AG08395 (cell line): ENCODE data around the gene CCL13.
A peak's percentile ranks its signal among the peaks of the same experiment; 100 is the strongest.
"Not testable (repeated sequence)": the region's sequence is repeated elsewhere in the genome, so short reads cannot be mapped to it uniquely, and the experiment has no call there.

Experiments
- DNase-seq: peaks from one replicate; pipeline ENCODE4 v3.0.0; 2012; ENCODE audit warnings: mixed read lengths, low spot score

Gene CCL13

DNA sequence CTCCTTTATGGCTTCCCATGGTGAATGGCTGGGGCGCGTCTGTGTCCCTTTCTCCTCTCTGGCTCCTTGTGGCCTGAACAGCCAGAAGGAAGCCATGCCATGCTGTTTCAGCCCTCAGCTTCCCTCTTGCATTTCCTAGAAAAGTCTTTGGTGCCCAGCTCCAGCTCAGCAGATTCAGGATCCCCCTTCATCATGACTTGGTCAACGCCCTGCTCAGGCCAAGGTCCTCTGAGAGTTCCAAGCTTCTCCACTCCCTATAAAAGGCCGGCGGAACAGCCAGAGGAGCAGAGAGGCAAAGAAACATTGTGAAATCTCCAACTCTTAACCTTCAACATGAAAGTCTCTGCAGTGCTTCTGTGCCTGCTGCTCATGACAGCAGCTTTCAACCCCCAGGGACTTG is at the start of gene CCL13:
TSS of gene CCL13 (plus strand) at position 287 of the 400 bp plus-strand sequence. CDS start at position 334, 47 bp downstream.
- DNase-seq = no peak

DNA sequence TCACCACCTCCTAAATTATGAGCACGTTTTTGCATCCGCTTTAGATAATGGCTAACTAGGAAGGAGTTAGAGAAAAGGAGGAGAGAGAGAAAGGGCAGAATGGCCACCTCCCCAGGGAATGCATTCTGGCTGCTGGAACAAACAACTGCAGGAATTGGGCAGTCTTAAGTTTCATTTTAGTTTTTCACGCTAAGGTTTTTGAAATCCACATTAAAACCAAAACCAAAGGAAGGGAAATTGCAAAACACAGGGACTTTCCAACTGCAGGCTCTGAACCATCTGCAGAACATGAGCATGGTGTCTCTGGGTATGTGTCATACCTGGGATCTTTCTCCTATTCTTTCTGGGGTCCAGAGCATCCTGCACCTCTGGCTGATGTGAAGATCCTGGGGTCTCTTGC is 49.2 kb upstream of the CCL13 start:
- peak; percentile 32 for DNase-seq

DNA sequence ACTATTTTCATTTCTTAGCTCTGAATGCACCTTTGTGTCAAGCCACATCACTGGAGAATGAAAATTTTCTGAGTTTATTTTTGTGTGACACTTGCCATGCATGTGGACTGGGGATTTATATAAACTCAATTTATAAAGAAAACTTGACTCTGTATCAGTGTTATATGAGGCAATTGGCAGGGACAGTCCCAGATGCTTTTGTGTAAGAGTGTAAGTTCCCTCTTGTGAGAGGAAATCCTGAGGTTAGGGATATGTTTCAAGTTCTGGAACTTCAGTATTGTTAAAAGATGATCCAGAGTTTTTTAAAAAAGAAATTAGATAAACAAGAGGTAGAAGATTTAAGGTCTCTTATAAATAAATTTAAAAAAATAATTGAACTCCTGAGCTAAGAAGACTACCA is 47.9 kb upstream of the CCL13 start:
- no peak for DNase-seq

- DNase-seq = no peak
Observed at GRCh38 chr17:34311291-34311690, 45.0 kb upstream of the CCL13 start.

- DNase-seq = no peak
Observed at GRCh38 chr17:34312080-34312479, 44.2 kb upstream of the CCL13 start.

DNA sequence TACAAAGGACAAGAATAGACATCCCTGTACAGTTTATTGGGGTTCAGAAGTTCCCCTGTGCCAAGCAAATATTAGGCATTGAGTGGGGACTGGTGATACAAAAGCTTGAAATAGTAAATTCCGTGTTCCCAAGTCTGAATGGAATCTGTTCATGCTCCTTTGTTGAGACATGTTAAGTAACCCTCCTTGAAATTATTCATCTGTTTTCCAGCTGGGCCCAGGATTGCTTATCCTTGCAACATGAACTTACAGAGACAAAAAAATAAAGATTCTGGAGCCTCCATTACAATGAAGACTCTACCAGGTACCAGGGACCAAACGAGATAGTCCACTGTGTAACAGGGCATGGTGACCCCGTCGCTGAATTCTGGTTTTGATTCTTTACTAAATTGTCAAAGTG is 43.1 kb upstream of the CCL13 start:
- no peak for DNase-seq

DNA sequence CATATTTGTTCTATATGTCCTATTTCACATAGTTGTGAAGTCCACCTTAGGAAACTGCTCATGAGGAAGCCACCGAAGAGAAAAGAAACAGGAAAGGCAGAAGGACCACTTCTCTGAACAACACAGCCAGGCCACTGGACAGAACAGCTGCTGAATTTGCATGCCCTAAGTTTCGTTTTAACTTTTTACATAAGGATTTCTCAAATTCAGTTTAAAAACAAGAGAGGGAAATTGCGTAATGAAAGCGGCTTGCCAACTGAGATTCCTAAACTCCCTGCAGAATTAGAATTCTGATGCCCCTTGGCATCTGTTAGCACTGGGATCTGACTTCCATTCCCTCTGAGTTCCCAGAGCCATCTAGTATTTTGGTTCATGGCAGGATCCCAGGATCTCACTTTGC is 42.0 kb upstream of the CCL13 start:
- peak; percentile 55 for DNase-seq

DNA sequence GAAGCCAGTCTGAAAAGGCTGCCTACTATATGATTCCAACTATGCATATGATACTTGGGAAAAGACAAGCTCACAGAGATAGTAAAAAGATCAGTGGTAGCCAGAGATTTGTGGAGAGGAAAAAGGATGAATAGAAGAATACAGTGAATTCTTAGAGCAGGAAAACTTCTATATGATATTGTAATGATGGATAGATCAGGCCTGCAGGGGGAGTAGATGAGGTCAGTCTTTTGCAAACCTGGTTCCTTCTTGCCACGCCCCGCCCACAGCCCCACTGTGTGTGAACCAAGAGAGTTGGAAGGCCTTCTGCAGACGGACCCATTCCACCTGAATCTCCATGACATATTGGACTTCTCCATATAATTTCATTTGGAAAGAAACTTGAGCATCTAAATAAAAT is 37.8 kb upstream of the CCL13 start:
- DNase-seq = no peak

DNA sequence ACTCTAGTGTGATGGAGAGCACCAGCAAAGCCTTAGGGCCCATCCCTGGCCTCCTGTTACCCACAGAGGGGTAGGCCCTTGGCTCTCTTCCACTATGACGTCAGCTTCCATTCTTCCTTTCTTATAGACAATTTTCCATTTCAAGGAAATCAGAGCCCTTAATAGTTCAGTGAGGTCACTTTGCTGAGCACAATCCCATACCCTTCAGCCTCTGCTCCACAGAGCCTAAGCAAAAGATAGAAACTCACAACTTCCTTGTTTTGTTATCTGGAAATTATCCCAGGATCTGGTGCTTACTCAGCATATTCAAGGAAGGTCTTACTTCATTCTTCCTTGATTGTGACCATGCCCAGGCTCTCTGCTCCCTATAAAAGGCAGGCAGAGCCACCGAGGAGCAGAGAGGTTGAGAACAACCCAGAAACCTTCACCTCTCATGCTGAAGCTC is 37.2 kb upstream of the CCL13 start, which contains the start of gene CCL8:
TSS of gene CCL8 (plus strand) at position 397 of the 445 bp plus-strand sequence. CDS start 67 bp downstream, outside the sequence.
- DNase-seq = no peak

DNA sequence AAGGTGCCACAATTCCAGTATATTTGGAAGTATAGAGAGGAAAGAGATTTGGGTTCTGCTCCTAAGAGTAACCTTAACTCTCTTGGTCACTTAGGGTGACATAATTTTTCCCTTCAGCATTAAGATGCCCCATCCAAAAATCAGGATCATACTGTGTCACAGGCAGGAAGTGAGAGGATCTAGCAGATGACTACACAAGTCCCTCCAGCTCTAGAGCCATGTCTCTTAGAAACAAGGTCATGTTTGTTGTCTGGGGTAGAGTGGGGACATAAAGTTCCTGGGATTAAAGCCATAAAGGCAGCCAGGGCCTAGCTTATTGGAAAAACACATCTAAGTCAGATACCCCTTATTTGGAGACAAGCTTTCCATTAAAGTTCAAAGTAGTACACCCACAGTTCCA is 34.3 kb upstream of the CCL13 start:
- no peak for DNase-seq

DNA sequence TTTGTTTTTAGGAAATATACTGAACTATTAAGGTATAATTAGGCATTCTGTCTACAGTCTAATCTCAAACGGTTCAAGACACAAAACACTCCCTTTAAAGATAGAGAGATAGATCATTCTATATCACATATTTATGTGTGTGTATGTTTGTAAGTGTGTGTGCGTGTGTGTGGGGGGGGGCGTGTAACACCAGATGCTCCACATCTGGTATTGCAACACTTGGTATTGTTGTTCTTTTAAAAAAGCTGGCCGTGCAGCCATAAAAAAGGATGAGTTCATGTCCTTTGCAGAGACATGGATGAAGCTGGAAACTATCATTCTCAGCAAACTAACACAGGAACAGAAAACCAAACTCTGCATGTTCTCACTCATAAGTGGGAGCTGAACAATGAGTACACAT is 28.7 kb upstream of the CCL13 start:
- DNase-seq = not testable (repeated sequence)

GRCh38 chr17:34337701-34338100 is 18.6 kb upstream of the CCL13 start:
- no peak for DNase-seq

GRCh38 chr17:34339138-34339770 is 17.0 kb upstream of the CCL13 start:
- DNase-seq = no peak

GRCh38 chr17:34341916-34342315 is 14.4 kb upstream of the CCL13 start:
- no peak for DNase-seq

DNA sequence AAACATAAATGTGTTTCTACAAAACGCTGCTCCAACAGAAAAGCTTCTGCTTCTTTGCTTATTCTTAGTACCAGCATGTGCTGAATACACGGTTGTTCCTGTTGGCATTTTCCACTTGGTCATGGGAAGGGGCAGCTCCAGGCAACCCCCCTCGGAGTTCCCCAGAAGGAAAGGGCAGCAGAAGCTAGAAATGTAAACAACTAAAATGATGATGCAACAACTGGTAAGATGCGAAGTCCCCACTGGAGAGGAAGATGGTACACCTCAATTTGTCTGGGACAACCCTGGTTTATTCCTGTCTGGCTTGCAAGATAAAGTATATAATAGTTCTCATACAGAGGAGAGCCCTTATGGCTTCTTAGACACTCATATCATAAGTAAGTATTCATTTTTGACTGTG is 9.2 kb upstream of the CCL13 start:
- no peak for DNase-seq

DNA sequence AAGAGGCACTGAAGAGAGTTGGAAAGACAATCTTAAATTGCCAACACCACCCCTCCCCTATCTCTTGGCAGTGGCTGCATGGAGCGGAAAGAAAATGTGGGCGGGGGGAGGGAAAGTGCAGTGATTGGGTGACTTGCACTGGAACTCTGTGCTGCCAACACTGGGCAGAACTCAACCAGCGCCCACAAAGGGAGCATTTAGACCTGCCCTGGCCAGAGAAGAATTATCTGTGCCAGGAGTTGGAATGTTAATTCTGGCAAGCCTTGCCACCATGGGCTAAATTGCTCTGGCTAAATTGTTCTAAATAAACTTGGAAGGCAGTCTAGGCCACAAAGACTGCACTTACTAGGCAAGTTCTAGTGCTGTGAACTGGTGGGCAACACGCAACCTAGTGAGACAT is 6.5 kb upstream of the CCL13 start:
- DNase-seq = no peak

GRCh38 chr17:34351096-34351495 is 5.2 kb upstream of the CCL13 start:
- no peak for DNase-seq

GRCh38 chr17:34352191-34352590 is 4.1 kb upstream of the CCL13 start:
- no peak for DNase-seq

DNA sequence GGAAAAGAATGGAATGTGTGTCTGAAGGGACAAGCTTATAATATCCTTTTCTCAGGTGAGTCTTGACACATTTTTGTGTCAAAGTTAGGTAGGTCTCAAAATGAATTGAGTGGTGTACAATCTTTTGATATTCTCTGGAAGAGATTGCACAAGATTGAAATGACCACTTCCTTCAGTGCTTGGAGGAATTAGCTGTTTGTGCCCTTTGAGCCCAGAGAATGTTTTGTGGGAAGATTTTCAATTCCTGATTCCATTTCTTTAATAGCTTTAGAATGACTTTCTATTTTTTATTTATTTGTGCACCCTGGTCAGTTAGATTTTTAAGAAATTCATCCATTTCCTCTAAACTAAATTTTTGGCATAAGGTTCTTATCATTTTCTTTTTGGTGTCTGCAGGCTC is 1.6 kb upstream of the CCL13 start:
- DNase-seq = no peak

GRCh38 chr17:34357398-34357797 is 1.1 kb downstream of the CCL13 start:
- no peak for DNase-seq

DNA sequence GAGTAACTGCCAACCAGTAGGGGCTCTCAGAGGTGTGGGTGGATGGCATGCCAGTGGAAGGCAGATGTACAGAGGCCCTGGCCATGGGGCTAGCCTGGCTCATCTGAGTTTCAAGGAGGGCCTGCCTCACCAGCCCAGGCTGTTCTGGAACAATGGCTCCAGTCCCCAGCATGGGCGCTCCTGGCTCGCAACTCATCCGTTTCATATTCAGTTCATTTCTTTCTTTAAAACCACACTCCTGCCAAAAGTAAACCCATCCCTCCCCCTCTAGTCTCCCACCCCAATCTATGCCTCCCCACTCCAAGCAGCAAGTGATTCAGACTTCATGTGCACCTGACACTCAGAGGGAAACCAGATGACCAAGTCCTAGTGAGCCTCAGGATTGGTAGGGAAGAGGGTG is 2.4 kb downstream of the CCL13 start:
- no peak for DNase-seq

GRCh38 chr17:34360601-34361270 is 4.5 kb downstream of the CCL13 start:
- no peak for DNase-seq

- peak; percentile 90 for DNase-seq
Observed at GRCh38 chr17:34361478-34362061, 5.3 kb downstream of the CCL13 start.
